ENCODE measurements around the gene JAKMIP1. TPM values are rescaled to one million over a fixed set of nuclear protein-coding genes. Genes with fewer than 3 reads are reported as not detected.

The JAKMIP1 gene
- polyA plus RNA-seq, 3 donors, result 0.08 TPM; not detected in 2

- no peak overlapping the region for H3K4me2 ChIP-seq (replicated peaks; ENCODE audit: extremely low read depth, low read length, poor library complexity, severe bottlenecking)
- no peaks in the 10 kb centered on the region for H3K36me3 ChIP-seq (replicated peaks in 1 of 2; ENCODE audit: control insufficient read depth in 1 of 2, insufficient read depth in 2 of 2, low read length in 2 of 2)
- no peak overlapping the region for H3K27ac ChIP-seq (ENCODE audit: low read depth in 1 of 2, low read length in 2 of 2)
- intact Hi-C loops (cut with micrococcal nuclease), result no loop called here
- WGBS (ENCODE audit: insufficient coverage), result 80% methylated on average over 1 of the region's 5 CpGs
- H3K4me1 Mint-ChIP-seq, result no peaks in the 10 kb centered on the region
- H3K9me3 ChIP-seq (replicated peaks in 1 of 2; ENCODE audit: control insufficient read depth in 1 of 2, insufficient read depth in 1 of 2, low read length in 2 of 2), result peaks cover 0 to 9% of the 10 kb centered on the region in 2 donors
- DNase-seq, result no peak
- H3K27me3 Mint-ChIP-seq (ENCODE audit: low read depth in 3 of 3), result peaks cover 0 to 4% (median 2%) of the 10 kb centered on the region in 3 donors
- H4K20me1 ChIP-seq (ENCODE audit: insufficient read depth, low read length), result no peaks in the 10 kb centered on the region
- H3K4me1 ChIP-seq (ENCODE audit: control insufficient read depth in 1 of 2, insufficient read depth in 2 of 2, low read length in 2 of 2), result no peaks in the 10 kb centered on the region
- no peaks in the 10 kb centered on the region for H3K27me3 ChIP-seq (ENCODE audit: control insufficient read depth in 2 of 2, insufficient read depth in 2 of 2, low read length in 2 of 2)
- no peak overlapping the region for H3K9ac ChIP-seq (ENCODE audit: insufficient read depth, low read length, poor library complexity, severe bottlenecking)
- no peaks in the 10 kb centered on the region for H3K79me2 ChIP-seq (ENCODE audit: insufficient read depth, low read length)
- no peaks in the 10 kb centered on the region for H3K36me3 Mint-ChIP-seq
- H3K27ac Mint-ChIP-seq, result no peak overlapping the region
- TF ChIP-seq CTCF (IDR thresholded peaks at IDR 0.05), result no peak
- H3K4me3 ChIP-seq (replicated peaks in 1 of 3; ENCODE audit: low read depth in 2 of 3, low read length in 3 of 3), result no peak overlapping the region
- peaks cover 9 to 20% (median 13%) of the 10 kb centered on the region in 7 donors for H3K9me3 Mint-ChIP-seq
- H3K4me3 Mint-ChIP-seq, result no peak overlapping the region
- H2AFZ ChIP-seq (ENCODE audit: insufficient read depth, low read depth, low read length, poor library complexity, severe bottlenecking), result no peak overlapping the region
Measured at GRCh38 chr4:6175426-6175825, 24.9 kb downstream of the JAKMIP1 start.

DNA sequence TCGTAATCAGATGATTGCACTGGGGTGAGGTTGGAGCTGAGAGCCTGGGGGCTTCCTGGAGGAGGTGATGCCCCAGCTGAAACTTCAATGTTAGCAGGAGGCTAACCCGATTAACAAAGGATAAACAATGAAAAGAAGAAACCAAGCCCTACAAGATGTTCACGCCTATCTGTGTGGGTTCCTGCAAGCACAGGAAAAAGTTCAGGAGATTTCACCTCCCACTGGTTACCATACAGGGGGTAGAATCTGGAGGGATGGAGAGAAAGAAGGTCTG, 27.5 kb downstream of the JAKMIP1 start:
- Mint-ChIP-seq H3K4me3 (no peak overlapping the region), H3K4me1 (no peaks in the 10 kb centered on the region), H3K27me3 (ENCODE audit: low read depth in 3 of 3) (peaks cover 0 to 6% (median 2%) of the 10 kb centered on the region in 3 donors), H3K27ac (no peak overlapping the region), H3K9me3 (peaks cover 1 to 12% (median 6%) of the 10 kb centered on the region in 7 donors), H3K36me3 (no peaks in the 10 kb centered on the region)
- H4K20me1 ChIP-seq (ENCODE audit: insufficient read depth, low read length), result no peaks in the 10 kb centered on the region
- H3K79me2 ChIP-seq (ENCODE audit: insufficient read depth, low read length), result no peaks in the 10 kb centered on the region
- intact Hi-C loops (cut with micrococcal nuclease), result no loop called here
- no peak for DNase-seq
- no peaks in the 10 kb centered on the region for H3K36me3 ChIP-seq (replicated peaks in 1 of 2; ENCODE audit: control insufficient read depth in 1 of 2, insufficient read depth in 2 of 2, low read length in 2 of 2)
- H3K27me3 ChIP-seq (ENCODE audit: control insufficient read depth in 2 of 2, insufficient read depth in 2 of 2, low read length in 2 of 2), result no peaks in the 10 kb centered on the region
- H3K27ac ChIP-seq (ENCODE audit: low read depth in 1 of 2, low read length in 2 of 2), result no peak overlapping the region
- no peak overlapping the region for H3K9ac ChIP-seq (ENCODE audit: insufficient read depth, low read length, poor library complexity, severe bottlenecking)
- H3K9me3 ChIP-seq (replicated peaks in 1 of 2; ENCODE audit: control insufficient read depth in 1 of 2, insufficient read depth in 1 of 2, low read length in 2 of 2), result peaks cover 0 to 2% of the 10 kb centered on the region in 2 donors
- no peak overlapping the region for H3K4me2 ChIP-seq (replicated peaks; ENCODE audit: extremely low read depth, low read length, poor library complexity, severe bottlenecking)
- no peak overlapping the region for H2AFZ ChIP-seq (ENCODE audit: insufficient read depth, low read depth, low read length, poor library complexity, severe bottlenecking)
- no peaks in the 10 kb centered on the region for H3K4me1 ChIP-seq (ENCODE audit: control insufficient read depth in 1 of 2, insufficient read depth in 2 of 2, low read length in 2 of 2)
- WGBS (ENCODE audit: insufficient coverage), result no CpG with 5 or more reads among the region's 3 CpGs
- TF ChIP-seq CTCF (IDR thresholded peaks at IDR 0.05), result no peak
- no peak overlapping the region for H3K4me3 ChIP-seq (replicated peaks in 1 of 3; ENCODE audit: low read depth in 2 of 3, low read length in 3 of 3)

Measured in CD14-positive monocyte (primary cell).